Panc1 (cell line): Measurements from ENCODE around the gene ADCYAP1R1. TPM values are rescaled to one million over a fixed set of nuclear protein-coding genes. Genes with fewer than 3 reads are reported as not detected.

ENCODE experiments used
- ATAC-seq: fragments of 200-7000 bp; cut with Tn5 transposase; 2 replicates; pipeline ENCODE4 v1.9.1; 2020; ENCODE audit warnings: mild to moderate bottlenecking, moderate library complexity
- BruUV-seq: library from RNA; stranded (reverse); fragments of 400-500 nt; replicated peaks from 2 replicates; lab custom pipeline; 2021; lab: Mats Ljungman, UMichigan
- CTCF ChIA-PET: fragments of 300-600 bp; sonication (Branson Sonifier 250); formaldehyde crosslinking; loops from one replicate; lab custom pipeline; 2022; ENCODE audit warnings: antibody characterized with exemption; lab: Charles Lee
- POLR2A ChIA-PET: fragments of 300-600 bp; sonication (Branson Sonifier 250); formaldehyde crosslinking; loops from one replicate; lab custom pipeline; 2022; ENCODE audit warnings: antibody characterized with exemption; lab: Charles Lee
- DNase-seq: peaks from one replicate; pipeline ENCODE4 v3.0.0-alpha.2; 2010; ENCODE audit warnings: low read depth, low spot score
- H3K27ac ChIP-seq: 2 replicates; pipeline ENCODE4 v1.5.1; 2011; ENCODE audit warnings: mild to moderate bottlenecking, low read length, inconsistent platforms
- H3K27me3 ChIP-seq: fragments of 200-500 bp; sonication (Bioruptor generic); 2 replicates; pipeline ENCODE4 v1.6.0; 2014; ENCODE audit warnings: low read length, inconsistent platforms; ENCODE audit not compliant: control insufficient read depth, insufficient read depth
- H3K36me3 ChIP-seq: fragments of 200-500 bp; sonication (Bioruptor generic); 2 replicates; pipeline ENCODE4 v1.5.1; 2014; ENCODE audit warnings: inconsistent platforms, mild to moderate bottlenecking, low read length, moderate library complexity; ENCODE audit not compliant: control insufficient read depth, insufficient read depth
- H3K4me1 ChIP-seq: 2 replicates; pipeline ENCODE4 v1.5.1; 2011; ENCODE audit warnings: inconsistent platforms, mild to moderate bottlenecking, low read length, moderate library complexity; ENCODE audit not compliant: control insufficient read depth, insufficient read depth
- H3K4me3 ChIP-seq, 2 experiments: 2 replicates each; pipeline ENCODE4 v1.5.1; 2011 to 2012; ENCODE audit warnings: low read depth in 2 of 2, low read length in 2 of 2, mild to moderate bottlenecking in 2 of 2, inconsistent platforms in 1 of 2, moderate library complexity in 1 of 2
- H3K9me3 ChIP-seq: fragments of 200-500 bp; sonication (Bioruptor generic); 2 replicates; pipeline ENCODE4 v1.5.1; 2014; ENCODE audit warnings: low read depth, mild to moderate bottlenecking, inconsistent platforms, low read length, moderate library complexity; ENCODE audit not compliant: control insufficient read depth, insufficient read depth
- POLR2AphosphoS5 ChIP-seq: IDR thresholded peaks from 2 replicates; pipeline ENCODE4 v1.6.1; 2012; ENCODE audit warnings: mild to moderate bottlenecking, low read depth, low read length, moderate library complexity
- SIN3A ChIP-seq: IDR thresholded peaks from 2 replicates; pipeline ENCODE4 v1.6.1; 2012; ENCODE audit warnings: low read depth, mild to moderate bottlenecking, low read length, moderate library complexity, borderline replicate concordance; ENCODE audit not compliant: insufficient read depth
- TCF7L2 ChIP-seq: IDR thresholded peaks from 2 replicates; pipeline ENCODE4 v1.6.1; 2011; ENCODE audit warnings: mild to moderate bottlenecking, low read depth, low read length, inconsistent platforms
- in situ Hi-C: cut with HindIII; loops from 2 replicates; pipeline ENCODE4 v1.10.0; 2016; ENCODE audit warnings: low sequenced_read_pairs, low pct_unique_long_range_greater_than_20kb
- intact Hi-C: fragments of 100-400 bp; cut with micrococcal nuclease; formaldehyde crosslinking; loops from one replicate; pipeline ENCODE4 v1.10.0; 2022; ENCODE audit not compliant: unreplicated experiment
- total RNA-seq: library from RNA; stranded (reverse); gene quantifications from one replicate; pipeline ENCODE4 v1.2.1, GENCODE V29; 2021; ENCODE audit not compliant: unreplicated experiment
- TF ChIP-seq, protein P1 (sequence below), 2 experiments: IDR thresholded peaks; 2 replicates each; pipeline ENCODE4 v1.6.1; 2011 to 2012; ENCODE audit warnings: low read depth in 2 of 2, control low read depth in 1 of 2, low read length in 1 of 2, mild to moderate bottlenecking in 1 of 2, moderate library complexity in 1 of 2; ENCODE audit not compliant: insufficient read depth in 1 of 2
- TF ChIP-seq, protein P2 (sequence below): fragments of 450-650 bp; IDR thresholded peaks from 2 replicates; pipeline ENCODE4 v1.5.1; 2017; ENCODE audit warnings: mild to moderate bottlenecking

The ADCYAP1R1 gene
- total RNA-seq, 1 experiment from 2014 or later: not detected

DNA sequence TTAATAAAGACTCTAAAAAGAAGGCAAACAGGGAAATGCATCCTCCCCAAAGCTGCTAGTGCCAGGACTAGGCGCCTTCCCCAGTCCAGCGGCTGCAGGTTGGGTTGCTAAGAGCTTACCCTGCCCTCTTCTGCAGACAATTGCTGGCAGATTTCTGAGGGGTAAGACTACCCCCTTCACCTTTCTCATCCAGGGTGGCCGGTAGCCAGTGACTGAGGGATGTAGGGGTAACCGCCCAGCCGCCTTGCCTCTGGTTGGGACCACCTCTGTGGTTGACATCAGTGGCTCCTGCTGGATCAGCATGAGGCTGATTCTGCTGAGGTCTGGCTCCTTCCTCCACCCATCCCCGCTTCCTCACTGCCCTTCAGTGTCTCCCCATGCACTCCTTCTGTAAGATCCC, 71.2 kb downstream of the ADCYAP1R1 start:
- in situ Hi-C loops: no loop called here
- POLR2A ChIA-PET: no interaction called here
- Histone ChIP-seq H3K36me3 (no peaks in the 10 kb centered on the region), H3K9me3 (no peaks in the 10 kb centered on the region), H3K27me3 (peaks cover 19% of the 10 kb centered on the region), H3K4me1 (no peaks in the 10 kb centered on the region), H3K27ac (no peak overlapping the region), H3K4me3 (no peak overlapping the region)
- no peak for DNase-seq
- ATAC-seq: no peak; the same call in 1 of the 2 replicates
- intact Hi-C loops: loop anchor here (5.0 kb wide), 2 partner anchors 186 to 321 kb away; no protein-coding TSS in a partner anchor
- TF ChIP-seq TCF7L2 (no peak), SIN3A (no peak), POLR2AphosphoS5 (no peak)
- TF ChIP-seq, protein P1, sequence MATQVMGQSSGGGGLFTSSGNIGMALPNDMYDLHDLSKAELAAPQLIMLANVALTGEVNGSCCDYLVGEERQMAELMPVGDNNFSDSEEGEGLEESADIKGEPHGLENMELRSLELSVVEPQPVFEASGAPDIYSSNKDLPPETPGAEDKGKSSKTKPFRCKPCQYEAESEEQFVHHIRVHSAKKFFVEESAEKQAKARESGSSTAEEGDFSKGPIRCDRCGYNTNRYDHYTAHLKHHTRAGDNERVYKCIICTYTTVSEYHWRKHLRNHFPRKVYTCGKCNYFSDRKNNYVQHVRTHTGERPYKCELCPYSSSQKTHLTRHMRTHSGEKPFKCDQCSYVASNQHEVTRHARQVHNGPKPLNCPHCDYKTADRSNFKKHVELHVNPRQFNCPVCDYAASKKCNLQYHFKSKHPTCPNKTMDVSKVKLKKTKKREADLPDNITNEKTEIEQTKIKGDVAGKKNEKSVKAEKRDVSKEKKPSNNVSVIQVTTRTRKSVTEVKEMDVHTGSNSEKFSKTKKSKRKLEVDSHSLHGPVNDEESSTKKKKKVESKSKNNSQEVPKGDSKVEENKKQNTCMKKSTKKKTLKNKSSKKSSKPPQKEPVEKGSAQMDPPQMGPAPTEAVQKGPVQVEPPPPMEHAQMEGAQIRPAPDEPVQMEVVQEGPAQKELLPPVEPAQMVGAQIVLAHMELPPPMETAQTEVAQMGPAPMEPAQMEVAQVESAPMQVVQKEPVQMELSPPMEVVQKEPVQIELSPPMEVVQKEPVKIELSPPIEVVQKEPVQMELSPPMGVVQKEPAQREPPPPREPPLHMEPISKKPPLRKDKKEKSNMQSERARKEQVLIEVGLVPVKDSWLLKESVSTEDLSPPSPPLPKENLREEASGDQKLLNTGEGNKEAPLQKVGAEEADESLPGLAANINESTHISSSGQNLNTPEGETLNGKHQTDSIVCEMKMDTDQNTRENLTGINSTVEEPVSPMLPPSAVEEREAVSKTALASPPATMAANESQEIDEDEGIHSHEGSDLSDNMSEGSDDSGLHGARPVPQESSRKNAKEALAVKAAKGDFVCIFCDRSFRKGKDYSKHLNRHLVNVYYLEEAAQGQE (IDR thresholded peaks at IDR 0.05; ENCODE audit: insufficient read depth in 1 of 2, low read depth in 2 of 2, low read length in 1 of 2): no peak
- TF ChIP-seq, protein P2, sequence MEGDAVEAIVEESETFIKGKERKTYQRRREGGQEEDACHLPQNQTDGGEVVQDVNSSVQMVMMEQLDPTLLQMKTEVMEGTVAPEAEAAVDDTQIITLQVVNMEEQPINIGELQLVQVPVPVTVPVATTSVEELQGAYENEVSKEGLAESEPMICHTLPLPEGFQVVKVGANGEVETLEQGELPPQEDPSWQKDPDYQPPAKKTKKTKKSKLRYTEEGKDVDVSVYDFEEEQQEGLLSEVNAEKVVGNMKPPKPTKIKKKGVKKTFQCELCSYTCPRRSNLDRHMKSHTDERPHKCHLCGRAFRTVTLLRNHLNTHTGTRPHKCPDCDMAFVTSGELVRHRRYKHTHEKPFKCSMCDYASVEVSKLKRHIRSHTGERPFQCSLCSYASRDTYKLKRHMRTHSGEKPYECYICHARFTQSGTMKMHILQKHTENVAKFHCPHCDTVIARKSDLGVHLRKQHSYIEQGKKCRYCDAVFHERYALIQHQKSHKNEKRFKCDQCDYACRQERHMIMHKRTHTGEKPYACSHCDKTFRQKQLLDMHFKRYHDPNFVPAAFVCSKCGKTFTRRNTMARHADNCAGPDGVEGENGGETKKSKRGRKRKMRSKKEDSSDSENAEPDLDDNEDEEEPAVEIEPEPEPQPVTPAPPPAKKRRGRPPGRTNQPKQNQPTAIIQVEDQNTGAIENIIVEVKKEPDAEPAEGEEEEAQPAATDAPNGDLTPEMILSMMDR: no peak
- CTCF ChIA-PET: interaction anchor here (0.6 to 7.2 kb wide), 15 partner anchors 9 to 190 kb away, joined by 3 to 187 read pairs (median 5); no protein-coding TSS in a partner anchor
- no TSS peak for BruUV-seq

DNA sequence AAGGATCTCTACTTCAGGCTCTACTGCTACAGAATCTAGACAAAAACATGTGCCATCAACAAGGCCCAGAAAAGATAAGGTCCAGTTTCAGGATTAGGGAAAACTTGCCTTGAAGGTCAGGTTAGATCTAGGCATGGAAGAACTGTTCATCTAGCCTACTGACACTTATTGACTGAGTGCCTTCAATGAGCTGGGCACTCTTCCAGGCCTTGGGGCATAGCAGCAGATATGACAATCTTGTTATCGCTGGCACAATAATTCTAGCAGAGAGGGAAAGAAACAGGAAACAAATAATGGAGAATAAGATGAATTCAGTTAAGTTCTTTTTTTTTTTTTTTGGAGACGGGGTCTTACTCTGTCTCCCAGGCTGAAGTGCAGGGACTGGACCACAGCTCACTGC, 71.6 kb downstream of the ADCYAP1R1 start:
- ATAC-seq: no peak
- Histone ChIP-seq H3K9me3 (no peaks in the 10 kb centered on the region), H3K27ac (no peak overlapping the region), H3K27me3 (peaks cover 14% of the 10 kb centered on the region), H3K4me1 (no peaks in the 10 kb centered on the region), H3K36me3 (no peaks in the 10 kb centered on the region), H3K4me3 (no peak overlapping the region)
- CTCF ChIA-PET: interaction anchor here (2.3 to 7.2 kb wide), 2 partner anchors 139 to 185 kb away, joined by 21 to 187 read pairs; no protein-coding TSS in a partner anchor
- no TSS peak for BruUV-seq
- intact Hi-C loops: loop anchor here (5.0 kb wide), 2 partner anchors 186 to 321 kb away; no protein-coding TSS in a partner anchor
- DNase-seq: no peak
- in situ Hi-C loops: no loop called here
- TF ChIP-seq, protein P2: no peak
- TF ChIP-seq SIN3A (no peak), TCF7L2 (no peak), POLR2AphosphoS5 (no peak)
- TF ChIP-seq, protein P1 (IDR thresholded peaks at IDR 0.05; ENCODE audit: insufficient read depth in 1 of 2, low read depth in 2 of 2, low read length in 1 of 2): no peak
- POLR2A ChIA-PET: interaction anchor here (0.6 kb wide), 1 partner anchor 87 kb away, joined by 5 read pairs; no protein-coding TSS in a partner anchor
